Astrocyte of the cerebellum (primary cell): ENCODE data around the gene SPINK8.

Experiments
- DNase-seq: peaks from one replicate; pipeline ENCODE4 v3.0.0-alpha.2; 2011; ENCODE audit warnings: low read depth
- H3K4me3 ChIP-seq: 2 replicates; pipeline ENCODE4 v1.5.1; 2011; ENCODE audit warnings: mild to moderate bottlenecking, low read depth, low read length, moderate library complexity
- CTCF ChIP-seq: IDR thresholded peaks from 2 replicates; pipeline ENCODE4 v1.5.1; 2012; ENCODE audit warnings: low read length, low read depth, moderate library complexity, mild to moderate bottlenecking; ENCODE audit errors: missing control alignments
- in situ Hi-C: cut with HindIII; loops from 2 replicates; pipeline ENCODE4 v1.10.0; 2017; ENCODE audit warnings: low sequenced_read_pairs

SPINK8 gene

GRCh38 chr3:48367201-48367600, 33.7 kb upstream of the SPINK8 start:
- no peak overlapping the region for H3K4me3 ChIP-seq
- TF ChIP-seq CTCF: no peak
- in situ Hi-C loops: no loop called here
- DNase-seq: no peak

- in situ Hi-C loops: no loop called here
- TF ChIP-seq CTCF: no peak
- DNase-seq: no peak
- H3K4me3 ChIP-seq: no peak overlapping the region
Measured at GRCh38 chr3:48364840-48365239, 31.4 kb upstream of the SPINK8 start.

GRCh38 chr3:48361928-48362327, 28.5 kb upstream of the SPINK8 start:
- H3K4me3 ChIP-seq: no peak overlapping the region
- in situ Hi-C loops: no loop called here
- no peak for DNase-seq
- no peak for TF ChIP-seq CTCF

- no peak for TF ChIP-seq CTCF
- no peak for DNase-seq
- in situ Hi-C loops: no loop called here
- no peak overlapping the region for H3K4me3 ChIP-seq
Measured at GRCh38 chr3:48356419-48356818, 23.0 kb upstream of the SPINK8 start.

GRCh38 chr3:48353987-48354386, 20.5 kb upstream of the SPINK8 start:
- no peak overlapping the region for H3K4me3 ChIP-seq
- no peak for DNase-seq
- TF ChIP-seq CTCF: no peak
- in situ Hi-C loops: no loop called here

- no peak for TF ChIP-seq CTCF
- H3K4me3 ChIP-seq: no peak overlapping the region
- DNase-seq: no peak
- in situ Hi-C loops: no loop called here
Measured at GRCh38 chr3:48352546-48352945, 19.1 kb upstream of the SPINK8 start.

- no peak for TF ChIP-seq CTCF
- in situ Hi-C loops: no loop called here
- no peak overlapping the region for H3K4me3 ChIP-seq
Measured at GRCh38 chr3:48347500-48347899, 14.0 kb upstream of the SPINK8 start.

More at GRCh38 chr3:48347500-48347899, 14.0 kb upstream of the SPINK8 start:
- DNase-seq: no peak
